DOHH2 (cell line): ENCODE data around the gene CA5A.

ENCODE experiments used
- EZH2phosphoT487 ChIP-seq: fragments of 200-600 bp; sonication (generic); IDR thresholded peaks from 2 replicates; pipeline ENCODE4 v1.6.1; 2017; ENCODE audit warnings: borderline replicate concordance, mild to moderate bottlenecking, antibody characterized with exemption, low read length, moderate library complexity, mixed read lengths
- TF ChIP-seq, protein P1 (sequence below): fragments of 200-600 bp; sonication (generic); IDR thresholded peaks from one replicate; pipeline ENCODE4 v1.5.1; 2014; ENCODE audit warnings: antibody characterized with exemption, mild to moderate bottlenecking, low read depth, low read length; ENCODE audit not compliant: poor library complexity, severe bottlenecking

DNA sequence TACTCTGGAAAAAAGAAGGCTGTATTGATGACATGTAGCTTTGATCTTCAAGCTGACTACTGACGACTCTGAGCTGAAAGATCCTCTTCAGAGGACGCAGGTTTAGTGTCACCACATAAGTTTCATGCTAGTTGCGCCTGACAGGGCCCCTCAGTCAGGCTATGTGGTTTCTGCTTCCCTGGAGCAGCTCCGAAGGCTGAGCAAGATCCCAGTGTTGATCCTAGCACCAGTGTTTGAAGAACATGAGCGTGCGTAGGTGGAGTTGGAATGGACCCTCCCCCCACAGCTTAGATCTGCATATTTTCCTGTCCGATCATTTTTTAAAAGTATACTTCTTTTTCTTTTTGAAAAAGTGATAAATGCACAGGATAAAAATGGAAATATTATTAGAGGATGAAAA lies 32.2 kb upstream of the CA5A start:
- TF ChIP-seq, protein P1, sequence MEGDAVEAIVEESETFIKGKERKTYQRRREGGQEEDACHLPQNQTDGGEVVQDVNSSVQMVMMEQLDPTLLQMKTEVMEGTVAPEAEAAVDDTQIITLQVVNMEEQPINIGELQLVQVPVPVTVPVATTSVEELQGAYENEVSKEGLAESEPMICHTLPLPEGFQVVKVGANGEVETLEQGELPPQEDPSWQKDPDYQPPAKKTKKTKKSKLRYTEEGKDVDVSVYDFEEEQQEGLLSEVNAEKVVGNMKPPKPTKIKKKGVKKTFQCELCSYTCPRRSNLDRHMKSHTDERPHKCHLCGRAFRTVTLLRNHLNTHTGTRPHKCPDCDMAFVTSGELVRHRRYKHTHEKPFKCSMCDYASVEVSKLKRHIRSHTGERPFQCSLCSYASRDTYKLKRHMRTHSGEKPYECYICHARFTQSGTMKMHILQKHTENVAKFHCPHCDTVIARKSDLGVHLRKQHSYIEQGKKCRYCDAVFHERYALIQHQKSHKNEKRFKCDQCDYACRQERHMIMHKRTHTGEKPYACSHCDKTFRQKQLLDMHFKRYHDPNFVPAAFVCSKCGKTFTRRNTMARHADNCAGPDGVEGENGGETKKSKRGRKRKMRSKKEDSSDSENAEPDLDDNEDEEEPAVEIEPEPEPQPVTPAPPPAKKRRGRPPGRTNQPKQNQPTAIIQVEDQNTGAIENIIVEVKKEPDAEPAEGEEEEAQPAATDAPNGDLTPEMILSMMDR, result no peak
- TF ChIP-seq EZH2phosphoT487, result no peak
